Right ventricle myocardium superior (tissue), 1 donor: ENCODE results near the gene ALPK3. TPM values are rescaled to one million over a fixed set of nuclear protein-coding genes. Genes with fewer than 3 reads are reported as not detected.
"Not testable (repeated sequence)": the region's sequence is repeated elsewhere in the genome, so short reads cannot be mapped to it uniquely, and the experiment has no call there.

Experiments
- ATAC-seq: fragments of 200-7000 bp; cut with Tn5 transposase; one replicate; pipeline ENCODE4 v1.9.1; 2020; ENCODE audit warnings: mild to moderate bottlenecking; ENCODE audit not compliant: poor library complexity
- DNase-seq: peaks from one replicate; pipeline ENCODE4 v3.0.0-alpha.2; 2020
- intact Hi-C: fragments of 100-400 bp; cut with DNase I; formaldehyde crosslinking; loops from one replicate; pipeline ENCODE4 v1.11.2; 2022
- total RNA-seq: library from RNA; stranded (reverse); fragmentation: NEBNext Ultra II Directional; extraction: Animal tissue kit (Norgen Biotek cat#: 25700); gene quantifications from one replicate; pipeline ENCODE4 v1.2.1, GENCODE V29; 2021
- donor health status: DM: no; HTN: yes; CAD: no; lungs with severe emphysema.

The ALPK3 gene
- total RNA-seq, 1 donor from 2014 or later = 114 TPM

DNA sequence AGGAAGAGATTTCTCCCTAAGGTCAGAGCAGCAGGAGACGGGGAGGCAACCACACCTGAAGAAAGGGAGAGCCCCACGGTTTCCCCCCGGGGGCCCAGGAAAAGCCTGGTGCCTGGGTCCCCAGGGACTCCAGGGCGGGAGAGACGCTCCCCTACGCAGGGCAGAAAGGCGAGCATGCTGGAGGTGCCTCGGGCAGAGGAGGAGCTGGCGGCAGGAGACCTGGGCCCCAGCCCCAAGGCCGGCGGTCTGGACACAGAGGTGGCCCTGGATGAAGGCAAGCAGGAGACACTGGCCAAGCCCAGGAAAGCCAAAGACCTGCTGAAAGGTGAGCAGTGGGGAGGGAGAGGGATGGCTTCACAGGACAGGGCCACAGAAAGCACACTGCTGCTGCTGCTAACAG, 41.1 kb downstream of the ALPK3 start:
- intact Hi-C loops = no loop called here
- no peak for ATAC-seq
- DNase-seq = no peak

DNA sequence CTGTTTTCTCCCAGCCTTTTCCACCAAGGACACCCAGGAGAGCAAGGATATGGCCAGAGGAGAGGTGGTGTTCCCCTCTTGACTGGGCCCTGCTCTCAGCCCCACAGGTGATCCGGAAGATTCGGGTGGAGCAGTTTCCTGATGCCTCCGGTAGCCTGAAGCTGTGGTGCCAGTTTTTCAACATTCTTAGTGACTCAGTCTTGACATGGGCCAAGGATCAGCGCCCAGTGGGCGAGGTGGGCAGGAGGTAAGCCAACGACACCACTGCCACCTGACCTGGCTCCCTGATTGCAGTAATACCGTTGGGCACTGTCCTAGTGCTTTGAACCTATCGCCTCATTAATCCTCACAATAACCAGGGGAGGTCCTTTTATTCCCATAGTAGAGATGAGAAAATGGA, 42.0 kb downstream of the ALPK3 start:
- DNase-seq (no peak), ATAC-seq (no peak)
- intact Hi-C loops = no loop called here

DNA sequence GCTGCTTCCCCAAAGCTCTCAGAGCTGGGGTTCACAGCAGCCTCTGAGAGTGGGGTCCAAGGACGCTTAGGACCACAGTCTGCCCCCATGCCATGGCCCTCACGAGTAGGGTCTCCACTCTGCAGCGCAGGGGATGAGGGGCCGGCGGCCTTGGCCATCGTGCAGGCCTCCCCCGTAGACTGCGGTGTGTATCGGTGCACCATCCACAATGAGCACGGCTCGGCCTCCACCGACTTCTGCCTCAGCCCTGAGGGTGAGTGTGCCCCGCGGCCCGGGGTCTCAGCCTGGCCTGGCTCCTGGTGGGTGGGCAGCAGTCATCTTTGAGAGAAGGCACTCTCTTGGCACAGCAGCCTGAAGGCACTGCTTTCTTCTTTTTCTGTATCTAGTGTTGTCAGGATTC, 42.5 kb downstream of the ALPK3 start:
- ATAC-seq (no peak), DNase-seq (no peak)
- intact Hi-C loops = loop anchor here (5.0 kb wide), 1 partner anchor 68 kb away; no protein-coding TSS in a partner anchor

DNA sequence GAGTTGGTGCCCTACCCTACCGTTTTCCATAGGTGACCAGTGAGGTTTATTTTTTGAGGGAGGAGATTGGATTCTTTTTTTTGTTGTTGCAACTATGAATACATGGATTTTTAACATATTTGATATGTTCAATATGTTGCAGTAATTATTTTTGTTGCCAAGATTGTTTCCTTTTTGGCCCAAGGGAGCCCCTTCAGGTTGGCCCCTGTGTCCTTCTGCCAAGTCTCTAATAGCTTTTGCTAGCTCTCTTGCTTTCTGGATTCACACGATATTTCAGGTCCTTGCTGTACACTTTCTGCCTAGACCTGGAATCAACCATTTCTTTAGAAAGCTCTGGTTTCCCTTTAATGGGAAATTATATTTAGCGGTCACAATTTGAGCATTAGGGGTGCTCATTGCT, 44.6 kb downstream of the ALPK3 start:
- no peak for ATAC-seq
- no peak for DNase-seq
- intact Hi-C loops = loop anchor here (5.0 kb wide), 1 partner anchor 66 kb away; no protein-coding TSS in a partner anchor

DNA sequence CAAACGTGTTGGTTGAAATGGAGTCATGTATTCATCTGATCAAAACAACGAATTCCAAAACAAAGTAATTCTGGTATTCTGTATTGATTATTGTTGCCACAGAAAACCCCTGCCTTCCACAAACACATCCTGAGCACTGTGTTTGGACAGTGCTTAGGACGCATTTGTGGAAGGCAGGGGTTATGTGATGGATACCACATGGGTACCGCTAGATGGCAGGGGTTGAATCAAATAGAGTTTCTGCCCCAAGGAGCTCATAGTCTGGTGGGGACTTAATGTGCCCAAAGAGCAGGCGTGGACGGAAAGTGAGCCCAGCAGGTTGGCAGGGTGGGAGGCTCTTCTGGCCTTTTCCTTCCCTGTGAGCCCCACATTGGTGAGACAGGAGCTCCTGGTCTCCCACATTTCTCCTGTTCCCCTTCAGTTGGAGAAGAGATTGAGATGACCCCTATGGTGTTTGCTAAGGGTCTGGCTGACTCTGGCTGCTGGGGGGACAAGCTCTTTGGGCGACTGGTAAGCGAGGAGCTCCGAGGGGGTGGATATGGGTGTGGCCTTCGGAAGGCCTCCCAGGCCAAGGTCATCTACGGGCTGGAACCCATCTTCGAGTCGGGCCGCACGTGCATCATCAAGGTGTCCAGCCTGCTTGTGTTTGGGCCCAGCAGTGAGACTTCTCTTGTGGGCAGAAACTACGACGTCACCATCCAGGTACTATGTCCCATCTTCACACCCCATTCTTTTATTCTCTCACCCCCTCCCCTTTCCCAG, 45.2 kb downstream of the ALPK3 start:
- intact Hi-C loops = loop anchor here (5.0 kb wide), 1 partner anchor 65 kb away; no protein-coding TSS in a partner anchor
- no peak for ATAC-seq
- DNase-seq = no peak

DNA sequence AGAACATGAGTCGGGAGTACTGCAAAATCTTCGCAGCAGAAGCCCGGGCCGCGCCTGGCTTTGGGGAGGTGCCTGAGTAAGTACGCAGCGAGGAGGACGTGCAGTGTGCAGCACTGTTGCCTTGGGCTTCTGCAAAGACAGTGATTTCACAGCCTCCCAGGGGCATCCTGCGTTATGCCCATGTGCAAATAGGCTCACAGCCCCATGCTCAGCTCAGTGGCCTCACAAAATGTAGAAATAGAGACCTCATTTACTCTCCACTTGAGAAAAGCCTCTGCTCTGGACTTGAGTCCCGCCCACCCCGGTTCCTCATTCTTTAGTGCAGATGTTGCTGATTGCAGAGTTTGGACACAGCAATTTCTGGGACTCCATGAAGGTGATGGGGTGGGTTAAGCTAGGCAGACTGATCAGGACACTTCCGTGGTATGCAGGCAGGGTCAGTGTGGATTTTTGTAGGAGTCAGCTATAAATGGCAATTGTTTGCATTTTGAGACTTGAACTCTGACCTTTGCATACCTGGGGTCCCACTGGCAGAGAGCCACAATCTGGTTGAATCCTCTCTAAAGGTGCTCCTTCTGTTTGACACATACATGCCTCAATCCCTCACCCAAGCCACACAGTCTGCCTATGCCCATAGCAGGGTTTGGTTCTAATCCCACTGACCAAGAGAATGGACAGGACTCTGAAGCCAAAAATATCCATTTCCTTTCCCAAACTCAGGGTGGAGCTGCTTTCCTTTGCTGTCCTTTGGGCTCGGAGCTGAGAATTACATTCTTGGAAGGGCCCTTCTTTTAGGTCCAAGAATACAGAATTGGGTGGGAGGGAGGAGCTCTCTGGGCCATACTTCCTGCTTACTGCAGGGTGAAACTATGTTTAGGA, 46.6 kb downstream of the ALPK3 start:
- intact Hi-C loops = loop anchor here (5.0 kb wide), 1 partner anchor 63 kb away; no protein-coding TSS in a partner anchor
- DNase-seq (no peak), ATAC-seq (peak; percentile 40)

DNA sequence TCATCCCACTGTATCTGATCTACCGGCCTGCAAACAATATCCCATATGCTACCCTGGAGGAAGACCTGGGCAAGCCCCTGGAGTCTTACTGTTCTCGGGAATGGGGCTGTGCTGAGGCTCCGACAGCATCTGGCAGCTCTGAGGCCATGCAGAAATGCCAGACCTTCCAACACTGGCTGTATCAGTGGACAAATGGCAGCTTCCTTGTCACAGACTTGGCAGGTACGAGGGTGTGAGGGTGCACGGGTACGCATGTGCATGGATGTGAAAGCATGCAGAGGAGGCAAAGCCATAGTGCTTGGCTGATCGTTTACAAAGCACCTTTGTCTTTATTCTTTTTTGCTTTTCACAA, 47.3 kb downstream of the ALPK3 start:
- DNase-seq (no peak), ATAC-seq (peak; percentile 59)
- intact Hi-C loops = loop anchor here (5.0 kb wide), 1 partner anchor 63 kb away; no protein-coding TSS in a partner anchor

DNA sequence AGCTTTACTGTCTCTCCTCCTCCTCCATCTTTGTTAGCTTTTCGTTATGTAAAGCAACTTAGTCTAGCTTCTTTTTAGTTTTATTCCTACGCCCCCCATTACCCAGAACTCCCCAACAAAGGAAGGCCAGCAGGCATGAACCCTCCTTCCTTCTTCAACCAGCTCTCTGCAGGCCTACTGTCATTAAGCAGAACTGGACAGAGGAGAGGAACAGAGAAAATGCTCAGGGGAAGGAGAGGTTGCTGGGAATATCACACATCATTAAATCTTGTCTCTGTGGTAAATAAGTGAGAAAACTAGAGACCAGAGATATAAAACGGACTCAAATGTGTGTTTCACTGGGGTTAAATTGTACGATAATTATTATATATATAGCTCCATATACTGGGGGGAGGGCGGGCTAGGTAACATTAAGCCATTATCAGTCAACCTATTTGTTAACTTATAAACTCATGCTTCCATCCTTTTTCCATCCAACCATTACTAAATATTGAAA, 48.0 kb downstream of the ALPK3 start:
- DNase-seq = no peak
- ATAC-seq = no peak
- intact Hi-C loops = no loop called here

DNA sequence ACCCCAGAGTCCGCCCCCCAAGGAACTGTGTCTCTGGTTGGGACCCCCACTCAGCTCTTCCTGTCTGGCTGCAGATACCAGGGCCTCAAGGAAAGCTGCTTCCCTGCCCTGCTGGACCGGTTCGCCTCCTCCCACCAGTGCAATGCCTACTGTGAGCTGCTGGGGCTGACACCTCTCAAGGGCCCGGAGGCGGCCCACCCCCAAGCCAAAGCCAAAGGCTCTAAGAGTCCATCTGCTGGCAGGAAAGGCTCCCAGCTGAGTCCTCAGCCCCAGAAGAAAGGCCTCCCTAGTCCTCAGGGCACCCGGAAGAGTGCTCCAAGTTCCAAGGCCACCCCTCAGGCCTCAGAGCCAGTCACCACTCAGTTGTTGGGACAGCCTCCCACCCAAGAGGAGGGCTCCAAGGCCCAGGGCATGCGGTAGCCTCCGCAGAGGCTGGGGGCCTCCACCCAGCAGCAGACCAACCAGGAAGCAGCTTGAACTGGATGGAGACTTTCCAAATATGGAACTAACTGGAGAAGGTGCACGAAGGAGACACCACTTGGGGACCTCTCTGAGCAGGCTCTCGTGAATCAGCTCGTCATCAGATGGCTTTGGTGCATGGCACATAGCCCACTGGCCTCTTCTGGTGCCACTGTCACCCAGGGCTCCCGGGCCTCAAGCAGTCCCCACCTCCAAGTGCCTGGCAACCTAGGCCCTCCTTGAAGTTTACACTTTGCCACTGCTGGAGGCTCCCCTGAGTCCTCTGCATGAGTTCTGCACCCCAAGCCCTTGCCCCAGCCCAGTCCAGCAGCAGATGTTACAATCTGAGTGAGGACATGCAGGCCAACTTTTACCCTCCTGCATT, 51.1 kb downstream of the ALPK3 start:
- ATAC-seq = no peak
- intact Hi-C loops = no loop called here
- DNase-seq = no peak

DNA sequence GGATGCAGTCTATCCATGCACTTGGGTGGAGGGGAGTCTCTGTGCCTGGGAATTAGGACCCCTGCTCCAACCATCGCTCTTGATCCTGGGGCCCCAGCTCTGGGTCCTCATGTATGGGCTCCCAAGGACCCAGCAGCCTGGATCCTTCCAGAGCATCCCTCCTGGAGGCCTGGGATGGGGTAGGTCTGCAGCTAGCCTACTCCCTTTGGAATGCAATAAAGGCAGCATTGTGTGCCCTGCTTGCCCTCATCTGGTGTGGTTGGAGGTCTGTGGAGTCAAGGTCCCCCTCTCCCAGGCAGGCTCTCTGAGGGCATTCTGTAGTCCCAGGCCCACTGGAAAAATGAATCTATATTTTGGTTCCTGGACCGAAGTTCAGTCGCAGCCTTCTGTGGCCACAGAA, 52.4 kb downstream of the ALPK3 start:
- no peak for ATAC-seq
- DNase-seq = no peak
- intact Hi-C loops = no loop called here

DNA sequence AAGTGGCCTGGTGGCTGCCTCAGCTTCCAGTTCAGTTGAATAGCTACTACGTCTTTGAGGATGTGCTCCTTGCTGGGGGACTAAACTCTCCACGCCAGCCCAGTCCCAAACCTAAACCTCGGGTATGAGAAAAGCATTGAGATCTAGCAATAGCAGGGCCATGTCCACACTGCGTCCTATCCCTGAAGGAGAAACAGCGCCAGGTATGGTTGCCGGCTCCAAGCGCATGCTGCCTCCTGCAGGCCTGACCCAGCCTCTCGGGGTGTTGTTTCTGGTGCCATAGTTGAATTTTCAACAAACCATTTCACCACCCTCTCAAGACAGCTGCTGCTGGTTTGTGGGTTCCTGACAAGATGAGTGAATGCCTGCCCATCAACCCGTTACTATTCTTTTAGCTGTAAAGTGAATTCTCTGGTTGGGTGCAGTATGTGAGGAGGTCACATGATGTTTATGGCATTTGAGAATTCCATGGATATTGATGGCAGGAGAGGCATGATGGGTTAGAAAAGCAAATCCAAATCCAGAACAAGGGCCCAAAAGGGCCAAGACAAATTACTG, 54.4 kb downstream of the ALPK3 start:
- intact Hi-C loops = no loop called here
- DNase-seq (no peak), ATAC-seq (no peak)

DNA sequence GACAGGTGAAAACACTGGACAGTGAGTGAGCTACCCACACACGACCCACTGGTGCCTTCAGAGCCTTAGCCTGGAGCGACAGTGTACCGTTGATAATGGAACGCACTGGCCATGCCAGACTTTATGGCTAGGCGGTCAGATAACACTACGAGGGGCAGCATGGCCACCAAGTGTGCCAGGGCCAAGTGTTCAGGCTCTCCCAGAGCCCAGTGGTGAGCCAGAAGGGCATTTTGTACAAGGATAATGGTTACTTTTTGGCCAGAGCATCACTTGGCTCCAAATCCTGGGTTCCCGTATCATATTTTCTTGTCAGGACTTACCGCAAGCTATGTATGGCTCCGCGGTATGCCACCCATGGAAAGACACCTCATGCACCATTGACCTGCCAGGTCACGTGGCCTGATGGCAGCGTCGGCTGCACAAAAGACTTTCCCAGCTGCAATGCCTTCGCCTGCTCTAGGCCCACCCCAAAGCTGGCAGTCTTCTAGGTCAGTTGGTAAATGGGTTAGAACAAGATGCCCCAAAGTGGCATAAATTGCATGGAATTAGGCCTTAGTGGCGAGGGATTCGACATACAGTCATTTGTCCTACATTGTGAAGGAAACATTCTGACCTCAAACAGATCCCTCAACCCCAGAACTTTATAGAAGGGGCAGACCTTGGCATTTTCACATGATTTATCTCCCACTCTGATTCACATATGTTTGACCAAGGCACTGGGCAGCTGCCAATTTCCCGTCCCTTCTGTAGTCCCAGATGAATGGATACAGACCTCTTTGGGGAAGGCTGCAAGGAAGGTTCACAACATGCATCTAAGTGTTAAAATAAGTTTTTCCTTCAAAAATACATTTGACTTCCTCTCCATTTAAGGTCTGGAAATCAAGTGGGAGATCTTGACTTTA, 55.1 kb downstream of the ALPK3 start:
- ATAC-seq = peak; percentile 18
- DNase-seq = no peak
- intact Hi-C loops = no loop called here

DNA sequence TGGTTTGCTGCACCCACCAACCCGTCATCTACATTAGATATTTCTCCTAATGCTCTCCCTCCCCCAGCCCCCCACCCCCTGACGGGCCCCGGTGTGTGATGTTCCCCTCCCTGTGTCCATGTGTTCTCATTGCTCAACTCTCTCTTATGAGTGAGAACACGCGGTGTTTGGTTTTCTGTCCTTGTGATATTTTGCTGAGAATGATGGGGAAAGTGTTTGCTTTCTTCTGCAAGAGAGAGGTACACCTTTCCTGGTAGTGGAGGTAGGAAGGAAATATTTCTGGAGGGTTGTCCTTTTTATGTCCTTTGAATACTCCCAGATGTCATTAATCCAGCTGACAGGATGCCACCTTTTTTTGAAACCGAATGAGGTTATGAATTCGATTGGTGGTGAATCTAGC, 56.8 kb downstream of the ALPK3 start:
- DNase-seq = no peak
- no peak for ATAC-seq
- intact Hi-C loops = no loop called here

DNA sequence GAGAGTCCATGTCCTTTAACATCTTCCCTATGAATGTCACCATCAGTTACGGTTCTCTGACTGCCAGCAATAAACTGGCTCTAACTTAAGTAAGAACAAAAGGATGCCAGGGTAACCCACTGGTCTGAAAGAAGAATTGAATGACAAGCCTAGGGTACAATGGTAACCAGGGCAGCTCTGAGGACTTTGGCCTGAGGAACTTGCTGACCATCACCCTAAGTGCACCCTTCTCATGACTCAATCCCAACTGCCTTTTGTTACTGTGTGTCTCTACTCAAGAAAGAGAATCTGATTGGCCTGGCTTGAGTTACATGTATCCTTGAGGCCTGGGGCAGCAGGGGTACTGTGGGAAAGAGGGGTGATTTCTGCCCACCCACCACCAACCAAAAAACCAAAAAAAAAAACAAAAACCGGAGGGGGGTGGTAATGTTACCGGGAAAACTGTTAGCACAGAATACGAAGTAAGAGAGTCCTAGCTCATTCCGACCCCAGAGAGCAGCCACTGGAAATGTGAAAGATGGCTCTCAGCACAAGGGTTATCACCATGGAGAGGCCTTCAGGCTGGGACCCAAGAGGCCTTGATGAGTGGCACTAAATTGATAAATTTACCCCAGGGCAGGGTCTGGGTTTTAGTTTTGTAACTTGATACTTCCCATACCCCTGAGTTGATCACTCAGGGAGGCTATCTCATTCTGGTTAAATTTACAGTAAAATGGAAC, 58.0 kb downstream of the ALPK3 start:
- no peak for ATAC-seq
- intact Hi-C loops = no loop called here

DNA sequence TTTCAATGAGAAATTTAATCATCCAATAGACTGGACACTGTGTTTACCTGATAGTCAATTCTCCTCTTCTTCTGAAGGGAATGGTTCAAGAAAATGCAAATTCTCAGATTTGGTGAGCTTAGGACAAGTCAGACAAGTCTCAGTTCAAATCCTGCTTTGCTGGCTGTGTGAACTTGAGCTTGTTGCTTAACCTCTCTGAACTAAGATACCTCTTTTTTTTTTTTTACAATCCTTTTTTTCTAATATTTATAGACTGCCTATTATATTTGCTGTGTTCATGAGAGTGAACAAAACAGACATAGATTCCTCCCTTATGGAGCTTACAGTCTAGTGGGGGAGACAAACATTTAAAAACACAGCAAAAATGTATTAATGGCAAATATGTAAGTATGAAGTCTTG, 59.1 kb downstream of the ALPK3 start:
- intact Hi-C loops = no loop called here
- no peak for ATAC-seq
- no peak for DNase-seq

More for the DNA sequence above, 58.0 kb downstream of the ALPK3 start:
- DNase-seq = no peak

DNA sequence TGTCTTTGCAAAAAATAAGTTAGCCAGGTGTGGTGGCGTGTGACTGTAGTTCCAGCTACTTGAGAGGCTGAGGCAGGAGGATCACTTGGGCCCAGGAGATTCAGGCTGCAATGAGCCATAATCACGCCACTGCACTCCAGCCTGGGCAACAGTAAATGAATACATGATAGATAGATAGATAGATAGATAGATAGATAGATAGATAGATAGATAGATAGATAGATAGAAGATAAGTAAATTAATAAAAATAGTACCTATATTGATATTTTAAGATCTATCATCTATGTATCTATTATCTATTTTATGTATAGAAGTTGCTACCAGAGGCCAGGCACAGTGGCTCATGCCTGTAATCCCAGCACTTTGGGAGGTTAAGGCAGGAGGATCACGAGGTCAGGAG, 60.5 kb downstream of the ALPK3 start:
- ATAC-seq, intact Hi-C loops, DNase-seq: not testable (repeated sequence)

DNA sequence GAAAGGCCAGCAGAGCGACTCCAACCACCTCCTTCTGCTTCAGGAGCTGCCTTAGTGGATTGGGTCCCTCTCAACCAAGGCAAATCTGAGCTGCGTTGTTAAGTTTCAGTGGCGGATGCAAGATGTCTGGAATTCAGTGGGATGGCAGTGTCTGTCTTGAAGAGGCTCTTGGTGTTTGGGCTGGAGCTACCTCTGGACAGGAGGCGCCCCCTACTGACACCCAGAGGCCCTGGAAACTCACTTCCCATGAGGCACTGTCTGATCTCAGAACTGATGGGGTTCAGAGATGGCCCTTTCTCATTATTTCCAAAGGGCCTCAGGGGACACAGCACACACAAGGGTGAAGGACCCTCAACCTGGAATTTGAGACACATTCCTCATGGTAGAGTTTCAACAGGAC, 61.3 kb downstream of the ALPK3 start:
- intact Hi-C loops = no loop called here
- DNase-seq (peak; percentile 78), ATAC-seq (peak; percentile 66)
